Suprapubic skin (tissue), 4 donors: Measurements from ENCODE around the gene ZNF575. TPM values are rescaled to one million over a fixed set of nuclear protein-coding genes. Genes with fewer than 3 reads are reported as not detected.

Source experiments
- DNase-seq, 2 donors: peaks; one replicate each; pipeline ENCODE4 v3.0.0-alpha.2; 2019; ENCODE audit warnings: low spot score in 2 of 2
- H3K27ac ChIP-seq: fragments of 200-600 bp; sonication (generic); one replicate; pipeline ENCODE4 v1.5.1; 2019
- H3K27me3 ChIP-seq: fragments of 200-600 bp; sonication (generic); one replicate; pipeline ENCODE4 v1.5.1; 2019
- H3K36me3 ChIP-seq: fragments of 200-600 bp; sonication (generic); one replicate; pipeline ENCODE4 v1.5.1; 2019
- H3K4me1 ChIP-seq: fragments of 200-600 bp; sonication (generic); one replicate; pipeline ENCODE4 v1.5.1; 2019
- H3K4me3 ChIP-seq: fragments of 200-600 bp; sonication (generic); one replicate; pipeline ENCODE4 v1.5.1; 2019; ENCODE audit warnings: mild to moderate bottlenecking
- H3K9me3 ChIP-seq: fragments of 200-600 bp; sonication (generic); one replicate; pipeline ENCODE4 v1.5.1; 2019
- EP300 ChIP-seq: sonication (generic); formaldehyde crosslinking; IDR thresholded peaks from one replicate; pipeline ENCODE4 v1.6.1; 2017; ENCODE audit warnings: antibody characterized with exemption
- POLR2A ChIP-seq, 2 donors: fragments of 450-650 bp; IDR thresholded peaks; one replicate each; pipeline ENCODE4 v1.6.1; 2017; ENCODE audit warnings: antibody characterized with exemption in 2 of 2, mild to moderate bottlenecking in 2 of 2, moderate library complexity in 2 of 2
- POLR2AphosphoS5 ChIP-seq, 3 donors: sonication (generic); formaldehyde crosslinking; IDR thresholded peaks; one replicate each; pipeline ENCODE4 v1.6.1; 2017; ENCODE audit warnings: antibody characterized with exemption in 3 of 3
- WGBS: methylation state at CpG from one replicate; pipeline ENCODE4 v1.1.5; 2018; 5-methylcytosine and 5-hydroxymethylcytosine counted together
- total RNA-seq, 4 donors: library from RNA; depleted of rRNA; stranded (reverse); fragments of >200 nt; gene quantifications; one replicate each; pipeline ENCODE4 v1.1.0, GENCODE V29; 2016
- TF ChIP-seq, protein P1 (sequence below), 2 donors: fragments of 200-600 bp in 1 of 2; fragments of 450-650 bp in 1 of 2; sonication (generic) in 1 of 2; IDR thresholded peaks; one replicate each; pipeline ENCODE4 v1.5.1; 2016 to 2019; ENCODE audit warnings: antibody characterized with exemption in 2 of 2, mild to moderate bottlenecking in 1 of 2, moderate library complexity in 1 of 2

ZNF575 gene
- total RNA-seq, 4 donors from 2014 or later: 0.52 to 2.4 (median 0.92) TPM

- Histone ChIP-seq H3K36me3 (no peaks in the 10 kb centered on the region), H3K4me3 (peak overlapping the region; percentile 44), H3K27me3 (no peaks in the 10 kb centered on the region), H3K9me3 (no peaks in the 10 kb centered on the region), H3K4me1 (peaks cover 20% of the 10 kb centered on the region), H3K27ac (peak overlapping the region; percentile 15)
- TF ChIP-seq POLR2AphosphoS5 (IDR thresholded peaks at IDR 0.05) (no peak), POLR2A (IDR thresholded peaks at IDR 0.05) (no peak), EP300 (no peak)
- TF ChIP-seq, protein P1, sequence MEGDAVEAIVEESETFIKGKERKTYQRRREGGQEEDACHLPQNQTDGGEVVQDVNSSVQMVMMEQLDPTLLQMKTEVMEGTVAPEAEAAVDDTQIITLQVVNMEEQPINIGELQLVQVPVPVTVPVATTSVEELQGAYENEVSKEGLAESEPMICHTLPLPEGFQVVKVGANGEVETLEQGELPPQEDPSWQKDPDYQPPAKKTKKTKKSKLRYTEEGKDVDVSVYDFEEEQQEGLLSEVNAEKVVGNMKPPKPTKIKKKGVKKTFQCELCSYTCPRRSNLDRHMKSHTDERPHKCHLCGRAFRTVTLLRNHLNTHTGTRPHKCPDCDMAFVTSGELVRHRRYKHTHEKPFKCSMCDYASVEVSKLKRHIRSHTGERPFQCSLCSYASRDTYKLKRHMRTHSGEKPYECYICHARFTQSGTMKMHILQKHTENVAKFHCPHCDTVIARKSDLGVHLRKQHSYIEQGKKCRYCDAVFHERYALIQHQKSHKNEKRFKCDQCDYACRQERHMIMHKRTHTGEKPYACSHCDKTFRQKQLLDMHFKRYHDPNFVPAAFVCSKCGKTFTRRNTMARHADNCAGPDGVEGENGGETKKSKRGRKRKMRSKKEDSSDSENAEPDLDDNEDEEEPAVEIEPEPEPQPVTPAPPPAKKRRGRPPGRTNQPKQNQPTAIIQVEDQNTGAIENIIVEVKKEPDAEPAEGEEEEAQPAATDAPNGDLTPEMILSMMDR (IDR thresholded peaks at IDR 0.05): no peak
- DNase-seq: no peak
- WGBS: 80% methylated on average over 7 of the region's 7 CpGs
Measured at GRCh38 chr19:43581467-43581866, 48.5 kb downstream of the ZNF575 start.

DNA sequence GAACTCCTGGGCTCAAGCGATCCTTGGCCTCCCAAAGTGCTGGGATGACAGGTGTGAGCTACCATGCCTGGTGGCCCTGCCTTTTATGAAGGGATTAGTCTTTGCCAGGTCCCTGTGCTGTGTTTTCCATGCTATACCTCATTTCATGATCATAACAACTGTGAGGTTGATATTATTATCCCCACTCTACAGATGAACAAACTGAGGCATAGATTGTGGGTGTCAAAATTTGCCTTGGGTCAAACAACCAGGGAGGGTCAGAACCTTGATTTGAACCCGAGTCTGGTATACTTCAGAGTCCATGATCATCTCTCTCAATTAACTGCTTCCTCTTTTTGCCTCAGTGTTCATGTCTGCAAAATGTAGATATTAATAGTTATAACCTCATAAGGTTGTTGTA is 49.5 kb downstream of the ZNF575 start:
- Histone ChIP-seq H3K27me3 (no peaks in the 10 kb centered on the region), H3K27ac (no peak overlapping the region), H3K36me3 (no peaks in the 10 kb centered on the region), H3K4me1 (peaks cover 20% of the 10 kb centered on the region), H3K4me3 (no peak overlapping the region), H3K9me3 (no peaks in the 10 kb centered on the region)
- WGBS: 91% methylated on average over 2 of the region's 2 CpGs
- DNase-seq: no peak
- TF ChIP-seq POLR2A (IDR thresholded peaks at IDR 0.05): no peak
- no peak for TF ChIP-seq EP300
- TF ChIP-seq, protein P1 (IDR thresholded peaks at IDR 0.05): no peak
- TF ChIP-seq POLR2AphosphoS5 (IDR thresholded peaks at IDR 0.05): no peak

DNA sequence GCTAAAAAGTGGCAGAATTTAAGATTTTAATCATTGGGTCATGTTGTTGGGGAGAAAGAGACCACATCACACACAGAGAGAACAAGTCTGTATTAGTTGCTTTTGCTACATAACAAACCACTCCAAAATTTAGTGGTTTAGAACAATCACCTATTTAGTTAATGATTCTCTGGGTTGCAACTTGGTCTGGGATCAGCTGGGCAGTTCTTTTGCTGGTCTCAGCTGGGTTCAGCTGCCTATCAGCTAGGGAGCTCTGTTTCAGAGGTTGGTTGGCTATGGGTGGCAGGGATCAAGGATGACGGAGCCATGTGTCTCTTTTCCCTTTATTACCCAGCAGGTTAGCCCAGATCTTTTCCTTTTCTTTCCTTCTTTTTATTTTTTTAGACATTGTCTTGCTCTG is 51.5 kb downstream of the ZNF575 start:
- H3K9me3 ChIP-seq: no peaks in the 10 kb centered on the region
- DNase-seq: no peak
- no peak overlapping the region for H3K27ac ChIP-seq
- 100% methylated on average over 1 of the region's 1 CpG for WGBS
- H3K4me1 ChIP-seq: peaks cover 20% of the 10 kb centered on the region
- H3K27me3 ChIP-seq: no peaks in the 10 kb centered on the region
- H3K36me3 ChIP-seq: no peaks in the 10 kb centered on the region
- TF ChIP-seq, protein P1 (IDR thresholded peaks at IDR 0.05): no peak
- TF ChIP-seq POLR2A (IDR thresholded peaks at IDR 0.05): no peak
- TF ChIP-seq EP300: no peak
- no peak for TF ChIP-seq POLR2AphosphoS5 (IDR thresholded peaks at IDR 0.05)
- H3K4me3 ChIP-seq: no peak overlapping the region

Other genes with a start within 250 kb of the ZNF575 start
- gene CD177, start 179.5 kb upstream of the ZNF575 start, total RNA-seq: 1 to 10 TPM in 2 of 4 donors, under 1 TPM in 2; 0.31 to 2.6 (median 1.5) TPM
- gene TEX101, start 118.3 kb upstream of the ZNF575 start, total RNA-seq: not detected
- 100 to 1,000 TPM; 185 to 612 (median 483) TPM for gene LYPD3, start 67.6 kb upstream of the ZNF575 start, total RNA-seq
- 100 to 1,000 TPM in 1 of 4 donors, 10 to 100 TPM in 3; 63.2 to 110 (median 72.2) TPM for gene PHLDB3, start 28.4 kb upstream of the ZNF575 start, total RNA-seq
- 10 to 100 TPM; 44.3 to 76.0 (median 57.8) TPM for gene ETHE1, start 6.0 kb upstream of the ZNF575 start, total RNA-seq
- gene XRCC1, start 42.3 kb downstream of the ZNF575 start, total RNA-seq: 10 to 100 TPM; 18.3 to 35.4 (median 25.2) TPM
- gene PINLYP, start 42.6 kb downstream of the ZNF575 start, total RNA-seq: 10 to 100 TPM in 3 of 4 donors, 1 to 10 TPM in 1; 4.7 to 22.1 (median 10.9) TPM
- gene IRGQ, start 62.9 kb downstream of the ZNF575 start, total RNA-seq: 10 to 100 TPM; 17.2 to 24.7 (median 19.9) TPM
- gene ZNF576, start 63.4 kb downstream of the ZNF575 start, total RNA-seq: 10 to 100 TPM in 3 of 4 donors, 1 to 10 TPM in 1; 9.2 to 20.8 (median 13.7) TPM
- 1 to 10 TPM in 1 of 4 donors, not detected in 3; 1.4 TPM for gene SRRM5, start 78.9 kb downstream of the ZNF575 start, total RNA-seq
- gene ZNF428, start 86.4 kb downstream of the ZNF575 start, total RNA-seq: 10 to 100 TPM; 10.6 to 19.3 (median 17.5) TPM
- 10 to 100 TPM; 14.1 to 23.8 (median 15.7) TPM for gene CADM4, start 106.7 kb downstream of the ZNF575 start, total RNA-seq
- gene PLAUR, start 137.0 kb downstream of the ZNF575 start, total RNA-seq: 10 to 100 TPM in 2 of 4 donors, 1 to 10 TPM in 2; 5.6 to 18.0 (median 10.9) TPM
- gene IRGC, start 182.9 kb downstream of the ZNF575 start, total RNA-seq: not detected
- 10 to 100 TPM; 21.5 to 44.4 (median 30.1) TPM for gene SMG9, start 221.8 kb downstream of the ZNF575 start, total RNA-seq
- 10 to 100 TPM; 26.4 to 77.9 (median 48.2) TPM for gene KCNN4, start 247.8 kb downstream of the ZNF575 start, total RNA-seq